ENCODE data around the gene CDC20. TPM values are rescaled to one million over a fixed set of nuclear protein-coding genes. Genes with fewer than 3 reads are reported as not detected.

Gene CDC20
- total and polyA plus RNA-seq, 2 donors (not counting 1 experiment from before 2014, with no cell fraction given), result 16.7 to 24.1 TPM

- H4K20me1 ChIP-seq (ENCODE audit: control insufficient read depth, extremely low read depth, insufficient read depth, low read length), result no peaks in the 10 kb centered on the region
- H3K9me3 ChIP-seq (ENCODE audit: control insufficient read depth, insufficient read depth, low read depth, low read length), result no peaks in the 10 kb centered on the region
- no peaks in the 10 kb centered on the region for H3K4me1 ChIP-seq (ENCODE audit: control insufficient read depth, extremely low read depth, insufficient read depth, low read length)
- TF ChIP-seq CTCF (conservative IDR thresholded peaks at IDR 0.05 in 1 of 2, IDR thresholded peaks at IDR 0.05 in 1 of 2; ENCODE audit: low read depth in 1 of 2, low read length in 2 of 2) (no peak), EZH2 (IDR thresholded peaks at IDR 0.05; ENCODE audit: low read length, missing control alignments) (no peak)
- H3K9ac ChIP-seq (ENCODE audit: insufficient read depth, low read length), result no peak overlapping the region
- DNase-seq (ENCODE audit: low read depth in 2 of 2), result no peak
- no peak overlapping the region for H3K4me3 ChIP-seq (replicated peaks in 1 of 4; ENCODE audit: control extremely low read depth in 1 of 4, insufficient read depth in 1 of 4, low read depth in 3 of 4, low read length in 4 of 4)
- no peaks in the 10 kb centered on the region for H3K36me3 ChIP-seq (ENCODE audit: control insufficient read depth, insufficient read depth, low read length)
- H3K79me2 ChIP-seq (ENCODE audit: control insufficient read depth, insufficient read depth, low read length), result no peaks in the 10 kb centered on the region
- H3K27me3 ChIP-seq (ENCODE audit: control insufficient read depth, insufficient read depth, low read length), result peaks cover under 1% of the 10 kb centered on the region
- no peak overlapping the region for H3K27ac ChIP-seq (ENCODE audit: insufficient read depth, low read length)
- H3K4me2 ChIP-seq (ENCODE audit: extremely low read depth, insufficient read depth, low read length), result no peak overlapping the region
- no peak overlapping the region for H2AFZ ChIP-seq (ENCODE audit: low read length)
These were observed 24.2 kb upstream of the CDC20 start for GRCh38 chr1:43334453-43335205.

- H3K36me3 ChIP-seq (ENCODE audit: control insufficient read depth, insufficient read depth, low read length), result no peaks in the 10 kb centered on the region
- DNase-seq (ENCODE audit: low read depth in 2 of 2), result no peak
- H3K4me1 ChIP-seq (ENCODE audit: control insufficient read depth, extremely low read depth, insufficient read depth, low read length), result no peaks in the 10 kb centered on the region
- no peaks in the 10 kb centered on the region for H4K20me1 ChIP-seq (ENCODE audit: control insufficient read depth, extremely low read depth, insufficient read depth, low read length)
- no peak within 1 kb of the TSS for H3K9ac ChIP-seq (ENCODE audit: insufficient read depth, low read length)
- H3K27ac ChIP-seq (ENCODE audit: insufficient read depth, low read length), result no peak within 1 kb of the TSS
- TF ChIP-seq EZH2 (IDR thresholded peaks at IDR 0.05; ENCODE audit: low read length, missing control alignments) (no peak), CTCF (conservative IDR thresholded peaks at IDR 0.05 in 1 of 2, IDR thresholded peaks at IDR 0.05 in 1 of 2; ENCODE audit: low read depth in 1 of 2, low read length in 2 of 2) (no peak)
- no peaks in the 10 kb centered on the region for H3K79me2 ChIP-seq (ENCODE audit: control insufficient read depth, insufficient read depth, low read length)
- no peaks in the 10 kb centered on the region for H3K9me3 ChIP-seq (ENCODE audit: control insufficient read depth, insufficient read depth, low read depth, low read length)
- no peak within 1 kb of the TSS for H2AFZ ChIP-seq (ENCODE audit: low read length)
- H3K27me3 ChIP-seq (ENCODE audit: control insufficient read depth, insufficient read depth, low read length), result peaks cover 10% of the 10 kb centered on the region
- H3K4me3 ChIP-seq (replicated peaks in 1 of 4; ENCODE audit: control extremely low read depth in 1 of 4, insufficient read depth in 1 of 4, low read depth in 3 of 4, low read length in 4 of 4), result no peak within 1 kb of the TSS
- H3K4me2 ChIP-seq (ENCODE audit: extremely low read depth, insufficient read depth, low read length), result no peak within 1 kb of the TSS
These were observed 21.2 kb upstream of the CDC20 start, which contains the start of gene MPL for GRCh38 chr1:43337588-43337987. TSS of gene MPL (plus strand) at chr1:43337818. CDS start at chr1:43337849, 31 bp downstream.

GRCh38 chr1:43338001-43338400 is 20.8 kb upstream of the CDC20 start:
- Histone ChIP-seq H3K79me2 (ENCODE audit: control insufficient read depth, insufficient read depth, low read length) (no peaks in the 10 kb centered on the region), H3K27ac (ENCODE audit: insufficient read depth, low read length) (no peak overlapping the region), H3K4me1 (ENCODE audit: control insufficient read depth, extremely low read depth, insufficient read depth, low read length) (no peaks in the 10 kb centered on the region), H3K9ac (ENCODE audit: insufficient read depth, low read length) (no peak overlapping the region), H3K27me3 (ENCODE audit: control insufficient read depth, insufficient read depth, low read length) (peaks cover 10% of the 10 kb centered on the region), H2AFZ (ENCODE audit: low read length) (no peak overlapping the region), H3K4me3 (replicated peaks in 1 of 4; ENCODE audit: control extremely low read depth in 1 of 4, insufficient read depth in 1 of 4, low read depth in 3 of 4, low read length in 4 of 4) (no peak overlapping the region), H4K20me1 (ENCODE audit: control insufficient read depth, extremely low read depth, insufficient read depth, low read length) (no peaks in the 10 kb centered on the region), H3K4me2 (ENCODE audit: extremely low read depth, insufficient read depth, low read length) (no peak overlapping the region), H3K9me3 (ENCODE audit: control insufficient read depth, insufficient read depth, low read depth, low read length) (no peaks in the 10 kb centered on the region), H3K36me3 (ENCODE audit: control insufficient read depth, insufficient read depth, low read length) (no peaks in the 10 kb centered on the region)
- DNase-seq (ENCODE audit: low read depth in 2 of 2), result no peak
- no peak for TF ChIP-seq EZH2 (IDR thresholded peaks at IDR 0.05; ENCODE audit: low read length, missing control alignments)
- no peak for TF ChIP-seq CTCF (conservative IDR thresholded peaks at IDR 0.05 in 1 of 2, IDR thresholded peaks at IDR 0.05 in 1 of 2; ENCODE audit: low read depth in 1 of 2, low read length in 2 of 2)

All from fibroblast of lung (primary cell).